ENCODE measurements around the gene HOXB1.

The HOXB1 gene

DNA sequence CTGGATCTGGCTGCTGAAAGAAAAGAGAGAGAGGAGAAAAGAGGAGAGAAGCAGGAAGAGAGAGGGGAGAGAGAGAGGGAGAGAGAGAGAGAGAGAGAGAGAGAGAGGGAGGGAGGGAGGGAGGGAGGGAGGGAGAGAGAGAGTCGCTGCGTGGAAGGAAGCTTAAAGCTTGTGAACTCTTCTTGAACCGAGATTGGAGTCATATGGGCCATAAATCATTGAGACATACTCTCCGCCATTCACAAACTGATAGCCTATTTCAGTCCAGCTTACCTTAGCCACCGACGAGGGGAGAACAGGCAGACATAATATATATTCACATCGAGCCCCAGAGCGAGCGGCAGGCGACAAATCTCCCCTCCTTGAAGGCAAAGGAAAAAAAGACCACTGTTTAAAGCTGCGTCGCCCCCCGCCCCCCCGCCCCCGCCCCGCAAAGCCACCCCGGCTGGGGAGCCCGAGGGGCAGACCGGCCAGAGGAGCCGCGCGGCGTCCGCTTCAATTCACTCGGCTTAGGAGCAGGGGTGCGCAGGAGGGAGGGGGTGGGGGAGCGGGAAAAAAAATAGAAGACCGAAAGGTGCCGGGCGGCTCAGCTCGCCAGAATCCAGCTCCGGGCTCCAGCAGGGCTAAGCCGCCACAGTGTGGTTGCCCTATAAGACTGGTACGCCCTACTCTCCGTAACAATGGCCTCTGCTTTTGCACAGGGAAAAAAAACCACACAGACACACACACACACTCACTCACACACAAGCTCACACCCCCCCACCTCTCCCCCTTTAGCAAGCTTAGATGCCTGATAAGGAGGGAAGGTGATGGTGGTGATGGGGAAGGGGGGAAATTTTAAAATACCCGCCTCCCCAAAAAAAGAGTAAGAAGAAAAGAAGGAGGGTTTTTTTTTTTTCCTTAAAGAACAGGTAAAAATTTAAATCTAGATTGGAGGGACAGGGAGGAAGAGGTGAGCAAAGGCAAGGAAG is 24.7 kb upstream of the HOXB1 start:
- H3K27ac ChIP-seq = no peak overlapping the region
- TF ChIP-seq, protein P1, sequence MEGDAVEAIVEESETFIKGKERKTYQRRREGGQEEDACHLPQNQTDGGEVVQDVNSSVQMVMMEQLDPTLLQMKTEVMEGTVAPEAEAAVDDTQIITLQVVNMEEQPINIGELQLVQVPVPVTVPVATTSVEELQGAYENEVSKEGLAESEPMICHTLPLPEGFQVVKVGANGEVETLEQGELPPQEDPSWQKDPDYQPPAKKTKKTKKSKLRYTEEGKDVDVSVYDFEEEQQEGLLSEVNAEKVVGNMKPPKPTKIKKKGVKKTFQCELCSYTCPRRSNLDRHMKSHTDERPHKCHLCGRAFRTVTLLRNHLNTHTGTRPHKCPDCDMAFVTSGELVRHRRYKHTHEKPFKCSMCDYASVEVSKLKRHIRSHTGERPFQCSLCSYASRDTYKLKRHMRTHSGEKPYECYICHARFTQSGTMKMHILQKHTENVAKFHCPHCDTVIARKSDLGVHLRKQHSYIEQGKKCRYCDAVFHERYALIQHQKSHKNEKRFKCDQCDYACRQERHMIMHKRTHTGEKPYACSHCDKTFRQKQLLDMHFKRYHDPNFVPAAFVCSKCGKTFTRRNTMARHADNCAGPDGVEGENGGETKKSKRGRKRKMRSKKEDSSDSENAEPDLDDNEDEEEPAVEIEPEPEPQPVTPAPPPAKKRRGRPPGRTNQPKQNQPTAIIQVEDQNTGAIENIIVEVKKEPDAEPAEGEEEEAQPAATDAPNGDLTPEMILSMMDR (IDR thresholded peaks at IDR 0.05) = no peak
- peak overlapping the region; percentile 71 for H3K4me3 ChIP-seq (ENCODE audit: low read depth, low read length)
- peak overlapping the region; percentile 82 for H3K4me2 ChIP-seq (ENCODE audit: low read length)
- H3K9me3 ChIP-seq (ENCODE audit: control insufficient read depth, low read length) = no peaks in the 10 kb centered on the region
- no peaks in the 10 kb centered on the region for H3K4me1 ChIP-seq
- H3K27me3 ChIP-seq (ENCODE audit: control insufficient read depth, insufficient read depth, low read length) = no peaks in the 10 kb centered on the region
- no peak overlapping the region for H3K9ac ChIP-seq
- no peaks in the 10 kb centered on the region for H3K36me3 ChIP-seq (ENCODE audit: control insufficient read depth, insufficient read depth, low read length)
- H2AFZ ChIP-seq = no peak overlapping the region
- no peaks in the 10 kb centered on the region for H3K79me2 ChIP-seq

DNA sequence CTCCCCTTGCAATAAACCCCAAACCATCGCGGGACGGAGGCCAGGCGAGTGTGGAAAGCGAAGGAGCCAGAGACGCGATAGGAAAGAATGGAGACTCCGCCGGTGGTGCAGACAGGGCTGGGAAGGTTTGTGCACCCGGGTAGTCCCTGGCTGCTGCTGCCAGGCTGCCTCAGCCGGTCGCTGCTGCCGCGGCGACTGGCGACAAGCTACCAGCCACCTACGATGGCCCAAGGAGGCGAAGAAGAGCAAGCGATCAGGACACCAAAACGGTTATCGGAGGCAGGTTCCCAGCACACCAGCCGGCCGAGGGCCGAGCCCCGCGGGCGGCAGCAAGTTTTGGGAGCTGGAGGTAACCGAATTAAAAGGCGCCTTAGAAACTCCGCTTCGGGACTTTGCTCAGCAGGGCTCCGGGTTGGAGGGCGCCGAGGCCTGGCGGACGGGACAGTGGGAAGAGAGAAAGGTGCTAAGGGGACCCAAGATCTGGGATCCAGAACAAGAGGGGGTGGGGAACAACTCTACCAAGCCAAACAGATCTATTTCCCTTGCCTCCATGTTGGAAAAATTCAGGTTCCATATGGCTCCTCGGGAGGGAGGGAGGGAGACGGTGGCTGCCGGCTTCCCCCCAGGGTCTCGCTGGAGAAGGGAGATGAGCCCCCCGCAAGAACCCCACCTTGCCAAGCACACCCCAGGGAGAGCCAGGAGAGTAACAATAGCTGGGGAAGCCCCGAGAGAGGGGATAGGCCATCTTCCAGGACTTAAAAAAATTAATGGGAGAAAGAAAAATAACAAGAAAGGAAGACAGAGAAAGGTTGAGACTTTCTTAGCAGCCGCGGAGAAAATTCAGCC is 23.8 kb upstream of the HOXB1 start:
- no peaks in the 10 kb centered on the region for H3K9me3 ChIP-seq (ENCODE audit: control insufficient read depth, low read length)
- no peak overlapping the region for H3K27ac ChIP-seq
- TF ChIP-seq, protein P1 (IDR thresholded peaks at IDR 0.05) = no peak
- no peaks in the 10 kb centered on the region for H3K27me3 ChIP-seq (ENCODE audit: control insufficient read depth, insufficient read depth, low read length)
- no peaks in the 10 kb centered on the region for H3K4me1 ChIP-seq
- no peaks in the 10 kb centered on the region for H3K79me2 ChIP-seq
- peak overlapping the region; percentile 82 for H3K4me2 ChIP-seq (ENCODE audit: low read length)
- H3K4me3 ChIP-seq (ENCODE audit: low read depth, low read length) = peak overlapping the region; percentile 71
- H3K36me3 ChIP-seq (ENCODE audit: control insufficient read depth, insufficient read depth, low read length) = no peaks in the 10 kb centered on the region
- no peak overlapping the region for H2AFZ ChIP-seq
- no peak overlapping the region for H3K9ac ChIP-seq

DNA sequence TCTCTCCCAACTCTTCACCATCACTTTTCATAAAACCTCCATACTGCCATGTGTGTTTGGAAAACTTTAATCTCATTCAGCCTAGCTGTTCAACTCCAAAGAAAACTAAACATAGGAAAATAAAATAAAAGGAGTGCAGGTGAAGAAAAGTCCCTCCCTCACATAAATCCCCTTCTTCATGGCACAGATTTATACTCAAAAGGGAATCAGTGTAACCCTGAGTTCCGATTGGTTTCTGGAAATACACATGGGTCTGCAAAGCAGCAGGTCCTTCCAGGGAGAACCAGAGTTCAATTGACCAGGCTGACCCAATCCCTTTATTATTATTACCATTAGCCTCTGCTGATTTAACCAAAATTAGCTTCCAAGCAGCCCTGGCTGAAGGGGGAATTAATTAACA is 23.0 kb upstream of the HOXB1 start:
- Histone ChIP-seq H3K4me1 (no peaks in the 10 kb centered on the region), H3K27me3 (ENCODE audit: control insufficient read depth, insufficient read depth, low read length) (no peaks in the 10 kb centered on the region), H3K4me2 (ENCODE audit: low read length) (peak overlapping the region; percentile 82), H2AFZ (no peak overlapping the region), H3K36me3 (ENCODE audit: control insufficient read depth, insufficient read depth, low read length) (no peaks in the 10 kb centered on the region), H3K9ac (no peak overlapping the region), H3K9me3 (ENCODE audit: control insufficient read depth, low read length) (no peaks in the 10 kb centered on the region), H3K79me2 (no peaks in the 10 kb centered on the region), H3K27ac (no peak overlapping the region), H3K4me3 (ENCODE audit: low read depth, low read length) (peak overlapping the region; percentile 71)
- TF ChIP-seq, protein P1 (IDR thresholded peaks at IDR 0.05) = no peak

DNA sequence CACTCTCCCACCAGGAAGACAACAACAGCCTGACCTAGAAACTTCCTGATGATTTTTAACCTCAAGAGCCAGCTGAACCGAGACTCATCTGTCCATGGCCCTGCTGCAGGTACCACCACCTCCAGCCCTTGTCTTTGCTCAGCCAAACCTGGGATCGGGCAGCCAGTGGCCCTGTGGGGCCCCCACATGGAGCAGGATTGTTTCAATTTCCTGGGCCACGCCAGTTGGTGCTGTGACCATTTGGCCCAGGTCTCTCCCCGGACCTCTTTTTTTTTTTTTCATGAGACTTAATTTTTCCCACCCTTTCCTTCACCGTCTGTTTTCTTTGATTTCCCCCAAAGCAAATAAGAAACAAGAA is 22.4 kb upstream of the HOXB1 start:
- H3K79me2 ChIP-seq = no peaks in the 10 kb centered on the region
- H3K4me1 ChIP-seq = no peaks in the 10 kb centered on the region
- H3K4me3 ChIP-seq (ENCODE audit: low read depth, low read length) = peak overlapping the region; percentile 71
- H3K27ac ChIP-seq = no peak overlapping the region
- H3K36me3 ChIP-seq (ENCODE audit: control insufficient read depth, insufficient read depth, low read length) = no peaks in the 10 kb centered on the region
- H3K4me2 ChIP-seq (ENCODE audit: low read length) = no peak overlapping the region
- TF ChIP-seq, protein P1 (IDR thresholded peaks at IDR 0.05) = no peak
- no peaks in the 10 kb centered on the region for H3K27me3 ChIP-seq (ENCODE audit: control insufficient read depth, insufficient read depth, low read length)
- H3K9me3 ChIP-seq (ENCODE audit: control insufficient read depth, low read length) = no peaks in the 10 kb centered on the region
- no peak overlapping the region for H3K9ac ChIP-seq
- H2AFZ ChIP-seq = no peak overlapping the region

Measured in parathyroid adenoma (tissue), 2 donors.